Measurements from ENCODE around the gene GPANK1. TPM values are rescaled to one million over a fixed set of nuclear protein-coding genes. Genes with fewer than 3 reads are reported as not detected.

Gene GPANK1
- total and polyA plus RNA-seq, 10 of the 15 experiments (the other 5 are each of a cell fraction or from before 2014, with no cell fraction given) = 11.7 to 36.3 (median 17.5) TPM

GRCh38 chr6:31659649-31660380 is 5.0 kb downstream of the GPANK1 start:
- ChIA-PET SMC1A (ENCODE audit: uncharacterized antibody, unreplicated experiment) (interaction anchor here (2.5 kb wide), 1 partner anchor 8 kb away, joined by 14 read pairs; the partner anchor contains the start of gene BAG6), RAD21 (ENCODE audit: unreplicated experiment) (interaction anchor here (0.7 to 2.1 kb wide), 7 partner anchors 7 to 203 kb away, joined by 3 to 8 read pairs (median 4); partner anchors contain the start of genes AIF1, BAG6, MSH5 and NEU1), CTCF (interaction anchor here (1.1 to 2.2 kb wide), 3 partner anchors 7 to 85 kb away, joined by 4 to 19 read pairs (median 5); partner anchors contain the start of gene BAG6), POLR2A (interaction anchor here (0.6 to 5.9 kb wide), 9 partner anchors 7 to 165 kb away, joined by 3 to 107 read pairs (median 4); partner anchors contain the start of genes APOM, BAG6, CLIC1 and MSH5)
- Histone ChIP-seq H2AFZ (ENCODE audit: control insufficient read depth, low read depth, low read length) (0 out of 2 replicates have a peak overlapping the region, but pooled peaks have one; percentile 6), H3K36me3 (ENCODE audit: control insufficient read depth in 2 of 2, insufficient read depth in 2 of 2, low read length in 1 of 2) (peaks cover 0 to 12% of the 10 kb centered on the region in 2 experiments), H3K79me2 (ENCODE audit: control insufficient read depth, insufficient read depth, low read length) (peaks cover 55% of the 10 kb centered on the region), H3K4me2 (ENCODE audit: control insufficient read depth, insufficient read depth) (peak overlapping the region; percentile 99), H3K4me1 (ENCODE audit: control insufficient read depth, insufficient read depth, low read length) (peaks cover 42% of the 10 kb centered on the region), H3K27ac (ENCODE audit: control insufficient read depth, insufficient read depth) (peak overlapping the region; percentile 94), H3K9me3 (replicated peaks; ENCODE audit: control insufficient read depth, insufficient read depth, low read length) (no peaks in the 10 kb centered on the region; the same call in 2 of the 3 replicates), H4K20me1 (ENCODE audit: control insufficient read depth, insufficient read depth) (no peaks in the 10 kb centered on the region), H3K9ac (ENCODE audit: control insufficient read depth, insufficient read depth, low read length) (peak overlapping the region; percentile 95), H3K27me3 (replicated peaks in 1 of 2; ENCODE audit: control insufficient read depth in 2 of 2, insufficient read depth in 2 of 2, low read length in 1 of 2) (no peaks in the 10 kb centered on the region), H3K4me3 (peak overlapping the region; percentile 79)
- no TSS peak for BruUV-seq (replicated peaks)
- FAIRE-seq (no peak), ATAC-seq (peak; percentile 32), DNase-seq (ENCODE audit: low read depth, low spot score) (no peak)
- in situ Hi-C loops (cut with MboI) = no loop called here
- 5% methylated on average over 13 of the region's 13 CpGs for WGBS (ENCODE audit: insufficient coverage, insufficient replicate concordance, low lambda C conversion rate, missing lambda C conversion rate)
- intact Hi-C loops (cut with micrococcal nuclease; ENCODE audit: unreplicated experiment) = no loop called here
- no peak for TF ChIP-seq NFXL1 (IDR thresholded peaks at IDR 0.05; ENCODE audit: borderline replicate concordance)
- no peak for TF ChIP-seq IRF3 (IDR thresholded peaks at IDR 0.05)
- TF ChIP-seq SIN3A (IDR thresholded peaks at IDR 0.05; ENCODE audit: low read depth, low read length) = peak; percentile 27; the same call in 1 of the 2 replicates
- TF ChIP-seq SIX5 (IDR thresholded peaks at IDR 0.05; ENCODE audit: low read depth, low read length, severe bottlenecking) = no peak
- peak; percentile 17; the same call in 1 of the 2 replicates for TF ChIP-seq MTA2 (IDR thresholded peaks at IDR 0.05; ENCODE audit: low read depth)
- no peak for TF ChIP-seq BRCA1 (IDR thresholded peaks at IDR 0.05; ENCODE audit: low read depth, low read length)
- TF ChIP-seq HDGF (IDR thresholded peaks at IDR 0.05) = no peak
- no peak for TF ChIP-seq ZNF622 (IDR thresholded peaks at IDR 0.05)
- peak; percentile 75 for TF ChIP-seq REST (IDR thresholded peaks at IDR 0.05; ENCODE audit: low read depth, low read length)
- peak; percentile 38; the same call in 1 of the 2 replicates for TF ChIP-seq IKZF1 (conservative IDR thresholded peaks at IDR 0.05)
- TF ChIP-seq, protein P1, sequence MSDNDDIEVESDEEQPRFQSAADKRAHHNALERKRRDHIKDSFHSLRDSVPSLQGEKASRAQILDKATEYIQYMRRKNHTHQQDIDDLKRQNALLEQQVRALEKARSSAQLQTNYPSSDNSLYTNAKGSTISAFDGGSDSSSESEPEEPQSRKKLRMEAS (IDR thresholded peaks at IDR 0.05; ENCODE audit: low read depth, low read length) = peak; percentile 29; the same call in 1 of the 2 replicates
- TF ChIP-seq EED (IDR thresholded peaks at IDR 0.05; ENCODE audit: low read depth) = peak; percentile 38; the same call in 1 of the 2 replicates
- TF ChIP-seq POU2F2 (IDR thresholded peaks at IDR 0.05; ENCODE audit: borderline replicate concordance, low read depth, low read length) = no peak
- TF ChIP-seq SPI1 (IDR thresholded peaks at IDR 0.05; ENCODE audit: borderline replicate concordance, insufficient read depth, low read depth, low read length) = 0 out of 2 replicates have a peak, but pooled peaks have one; percentile 2
- TF ChIP-seq IKZF2 (IDR thresholded peaks at IDR 0.05) = 0 out of 4 replicates have a peak, but pooled peaks of 1 of the 2 experiments have one; percentile 32
- no peak for TF ChIP-seq POLR2A (IDR thresholded peaks at IDR 0.05; ENCODE audit: low read depth, low read length)

Measured in GM12878 (cell line).